KG1 (cell line): Measurements from ENCODE around the gene HIGD2A.

Source experiments
- DNase-seq: peaks from one replicate; lab custom pipeline; 2025; lab: John Stamatoyannopoulos, UW

HIGD2A gene

GRCh38 chr5:176369934-176370711 is 18.4 kb upstream of the HIGD2A start:
- DNase-seq, result no peak

GRCh38 chr5:176371621-176372539 is 16.7 kb upstream of the HIGD2A start:
- DNase-seq, result no peak

- DNase-seq, result no peak
These were observed 15.3 kb upstream of the HIGD2A start for GRCh38 chr5:176373100-176373818.

GRCh38 chr5:176379881-176380280 is 8.7 kb upstream of the HIGD2A start:
- DNase-seq, result no peak

GRCh38 chr5:176381423-176381822 is 7.1 kb upstream of the HIGD2A start:
- DNase-seq, result no peak

GRCh38 chr5:176381979-176382378 is 6.6 kb upstream of the HIGD2A start:
- DNase-seq, result no peak

- no peak for DNase-seq
These were observed 5.8 kb upstream of the HIGD2A start for GRCh38 chr5:176382721-176383120.

- DNase-seq, result no peak
These were observed 5.2 kb upstream of the HIGD2A start for GRCh38 chr5:176383248-176383905.

GRCh38 chr5:176383961-176384360 is 4.6 kb upstream of the HIGD2A start:
- no peak for DNase-seq

GRCh38 chr5:176384366-176384930 is 4.1 kb upstream of the HIGD2A start:
- DNase-seq, result no peak

- no peak for DNase-seq
These were observed 3.6 kb upstream of the HIGD2A start for GRCh38 chr5:176384991-176385390.

- DNase-seq, result no peak
These were observed 2.1 kb upstream of the HIGD2A start for GRCh38 chr5:176386491-176386890.

- DNase-seq, result no peak
These were observed 1.1 kb upstream of the HIGD2A start for GRCh38 chr5:176387384-176387925.

- no peak for DNase-seq
These were observed 528 bp upstream of the HIGD2A start for GRCh38 chr5:176388003-176388443.

- peak; percentile 84 for DNase-seq
These were observed 878 bp downstream of the HIGD2A start for GRCh38 chr5:176389135-176390123.

GRCh38 chr5:176391479-176391878 is 2.9 kb downstream of the HIGD2A start:
- no peak for DNase-seq

- DNase-seq, result no peak
These were observed 3.4 kb downstream of the HIGD2A start for GRCh38 chr5:176391999-176392398.

GRCh38 chr5:176392526-176392925 is 4.0 kb downstream of the HIGD2A start:
- DNase-seq, result no peak

GRCh38 chr5:176394096-176394495 is 5.5 kb downstream of the HIGD2A start:
- no peak for DNase-seq
